ENCODE measurements around the gene NAALADL1.

Gene NAALADL1

GRCh38 chr11:65045728-65046127 lies 12.6 kb downstream of the NAALADL1 start:
- no peak overlapping the region for H3K4me3 ChIP-seq (ENCODE audit: control insufficient read depth, low read depth, low read length)
- TF ChIP-seq CTCF (IDR thresholded peaks at IDR 0.05; ENCODE audit: control insufficient read depth, insufficient read depth, low read depth, low read length, missing control alignments) = no peak
- no peak for DNase-seq (ENCODE audit: low read depth)

GRCh38 chr11:65045061-65045460 lies 13.3 kb downstream of the NAALADL1 start:
- TF ChIP-seq CTCF (IDR thresholded peaks at IDR 0.05; ENCODE audit: control insufficient read depth, insufficient read depth, low read depth, low read length, missing control alignments) = no peak

GRCh38 chr11:65043881-65044501 lies 14.4 kb downstream of the NAALADL1 start:
- DNase-seq (ENCODE audit: low read depth) = peak; percentile 5
- no peak for TF ChIP-seq CTCF (IDR thresholded peaks at IDR 0.05; ENCODE audit: control insufficient read depth, insufficient read depth, low read depth, low read length, missing control alignments)
- no peak overlapping the region for H3K4me3 ChIP-seq (ENCODE audit: control insufficient read depth, low read depth, low read length)

More at GRCh38 chr11:65045061-65045460, 13.3 kb downstream of the NAALADL1 start:
- no peak for DNase-seq (ENCODE audit: low read depth)
- no peak overlapping the region for H3K4me3 ChIP-seq (ENCODE audit: control insufficient read depth, low read depth, low read length)

GRCh38 chr11:65042891-65043290 lies 15.5 kb downstream of the NAALADL1 start:
- no peak overlapping the region for H3K4me3 ChIP-seq (ENCODE audit: control insufficient read depth, low read depth, low read length)
- no peak for TF ChIP-seq CTCF (IDR thresholded peaks at IDR 0.05; ENCODE audit: control insufficient read depth, insufficient read depth, low read depth, low read length, missing control alignments)
- no peak for DNase-seq (ENCODE audit: low read depth)

- peak within 1 kb of the TSS; percentile 69 for H3K4me3 ChIP-seq (ENCODE audit: control insufficient read depth, low read depth, low read length)
- peak; percentile 64 for DNase-seq (ENCODE audit: low read depth)
- TF ChIP-seq CTCF (IDR thresholded peaks at IDR 0.05; ENCODE audit: control insufficient read depth, insufficient read depth, low read depth, low read length, missing control alignments) = no peak
Observed at GRCh38 chr11:65040847-65041622, 17.3 kb downstream of the NAALADL1 start, which contains the start of gene SAC3D1. TSS of gene SAC3D1 (plus strand) at chr11:65041210. CDS start at chr11:65041293, 83 bp downstream.

GRCh38 chr11:65040520-65040846 lies 17.9 kb downstream of the NAALADL1 start:
- peak overlapping the region; percentile 69 for H3K4me3 ChIP-seq (ENCODE audit: control insufficient read depth, low read depth, low read length)
- DNase-seq (ENCODE audit: low read depth) = no peak
- no peak for TF ChIP-seq CTCF (IDR thresholded peaks at IDR 0.05; ENCODE audit: control insufficient read depth, insufficient read depth, low read depth, low read length, missing control alignments)
